ENCODE data around the gene IL17RC.

Gene IL17RC

GRCh38 chr3:9978710-9979305, 61.9 kb downstream of the IL17RC start:
- TF ChIP-seq CTCF (IDR thresholded peaks at IDR 0.05; ENCODE audit: low read depth, low read length, missing control alignments): no peak
- DNase-seq (ENCODE audit: low read depth): no peak
- in situ Hi-C loops (cut with HindIII; ENCODE audit: low sequenced_read_pairs): no loop called here
- no peak overlapping the region for H3K4me3 ChIP-seq (ENCODE audit: low read depth, low read length)

- in situ Hi-C loops (cut with HindIII; ENCODE audit: low sequenced_read_pairs): no loop called here
- TF ChIP-seq CTCF (IDR thresholded peaks at IDR 0.05; ENCODE audit: low read depth, low read length, missing control alignments): no peak
- DNase-seq (ENCODE audit: low read depth): no peak
- no peak overlapping the region for H3K4me3 ChIP-seq (ENCODE audit: low read depth, low read length)
These were observed 63.4 kb downstream of the IL17RC start for GRCh38 chr3:9980251-9980650.
